ENCODE results near the gene ERI3.

Gene ERI3

DNA sequence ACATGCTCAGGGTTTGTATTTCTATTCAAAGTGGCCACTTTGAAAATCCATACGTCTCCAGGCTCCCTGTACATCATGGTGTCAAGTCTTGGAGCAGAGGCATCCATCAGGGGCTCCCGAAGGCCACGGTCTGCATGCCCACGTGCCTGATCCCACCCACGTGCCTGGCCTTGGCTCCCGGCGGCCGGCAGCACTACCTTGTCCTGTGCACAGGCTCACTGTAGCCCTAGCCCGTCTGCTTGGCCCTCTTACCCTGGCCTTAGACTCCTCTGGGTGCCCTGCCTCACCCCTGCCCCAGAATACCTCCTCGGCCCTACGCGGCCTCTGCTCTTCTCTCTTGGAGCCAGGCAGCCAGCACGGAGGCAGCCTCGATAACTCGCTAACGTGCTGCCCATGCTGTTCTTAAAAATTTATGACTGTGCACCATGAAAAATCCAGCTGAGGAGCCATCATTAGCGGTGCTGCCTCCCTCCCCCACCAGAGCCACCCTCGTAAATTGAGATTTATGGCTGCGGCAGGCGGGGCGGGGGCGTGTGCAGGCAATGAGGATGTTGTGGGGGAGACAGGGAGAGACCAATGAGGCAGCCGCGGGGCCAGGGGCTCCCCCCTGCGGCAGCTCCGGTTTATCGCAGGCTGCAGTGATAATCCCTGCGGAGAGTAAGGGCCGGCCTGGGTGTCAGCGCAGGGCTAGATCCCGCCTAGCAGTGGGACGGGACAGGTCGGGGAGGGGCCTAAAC is 117.2 kb downstream of the ERI3 start:
- no peak overlapping the region for H3K4me2 ChIP-seq (ENCODE audit: low read length)
- no peaks in the 10 kb centered on the region for H3K9me3 ChIP-seq (ENCODE audit: low read length)
- TF ChIP-seq, protein P1, sequence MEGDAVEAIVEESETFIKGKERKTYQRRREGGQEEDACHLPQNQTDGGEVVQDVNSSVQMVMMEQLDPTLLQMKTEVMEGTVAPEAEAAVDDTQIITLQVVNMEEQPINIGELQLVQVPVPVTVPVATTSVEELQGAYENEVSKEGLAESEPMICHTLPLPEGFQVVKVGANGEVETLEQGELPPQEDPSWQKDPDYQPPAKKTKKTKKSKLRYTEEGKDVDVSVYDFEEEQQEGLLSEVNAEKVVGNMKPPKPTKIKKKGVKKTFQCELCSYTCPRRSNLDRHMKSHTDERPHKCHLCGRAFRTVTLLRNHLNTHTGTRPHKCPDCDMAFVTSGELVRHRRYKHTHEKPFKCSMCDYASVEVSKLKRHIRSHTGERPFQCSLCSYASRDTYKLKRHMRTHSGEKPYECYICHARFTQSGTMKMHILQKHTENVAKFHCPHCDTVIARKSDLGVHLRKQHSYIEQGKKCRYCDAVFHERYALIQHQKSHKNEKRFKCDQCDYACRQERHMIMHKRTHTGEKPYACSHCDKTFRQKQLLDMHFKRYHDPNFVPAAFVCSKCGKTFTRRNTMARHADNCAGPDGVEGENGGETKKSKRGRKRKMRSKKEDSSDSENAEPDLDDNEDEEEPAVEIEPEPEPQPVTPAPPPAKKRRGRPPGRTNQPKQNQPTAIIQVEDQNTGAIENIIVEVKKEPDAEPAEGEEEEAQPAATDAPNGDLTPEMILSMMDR (IDR thresholded peaks at IDR 0.05; ENCODE audit: low read length) = peak; percentile 67
- TF ChIP-seq EZH2 (IDR thresholded peaks at IDR 0.05; ENCODE audit: borderline replicate concordance, low read length) = no peak
- H3K79me2 ChIP-seq (ENCODE audit: insufficient read depth, low read length) = no peaks in the 10 kb centered on the region
- no peaks in the 10 kb centered on the region for H3K27me3 ChIP-seq (ENCODE audit: insufficient read depth, low read length)
- no peak overlapping the region for H3K4me3 ChIP-seq (ENCODE audit: low read depth, low read length, poor library complexity, severe bottlenecking)
- H4K20me1 ChIP-seq (ENCODE audit: insufficient read depth, low read length) = no peaks in the 10 kb centered on the region
- H3K4me1 ChIP-seq (ENCODE audit: insufficient read depth, low read length, severe bottlenecking) = no peaks in the 10 kb centered on the region
- no peak overlapping the region for H3K27ac ChIP-seq (ENCODE audit: low read depth, low read length, poor library complexity, severe bottlenecking)
- no peaks in the 10 kb centered on the region for H3F3A ChIP-seq (ENCODE audit: insufficient read depth, low read length)
- H3K9ac ChIP-seq (ENCODE audit: low read length) = no peak overlapping the region
- H2AFZ ChIP-seq (ENCODE audit: low read length) = no peak overlapping the region
- H3K9me2 ChIP-seq (ENCODE audit: low read depth, low read length) = no peaks in the 10 kb centered on the region
- H3K36me3 ChIP-seq (ENCODE audit: insufficient read depth, low read length) = no peaks in the 10 kb centered on the region

DNA sequence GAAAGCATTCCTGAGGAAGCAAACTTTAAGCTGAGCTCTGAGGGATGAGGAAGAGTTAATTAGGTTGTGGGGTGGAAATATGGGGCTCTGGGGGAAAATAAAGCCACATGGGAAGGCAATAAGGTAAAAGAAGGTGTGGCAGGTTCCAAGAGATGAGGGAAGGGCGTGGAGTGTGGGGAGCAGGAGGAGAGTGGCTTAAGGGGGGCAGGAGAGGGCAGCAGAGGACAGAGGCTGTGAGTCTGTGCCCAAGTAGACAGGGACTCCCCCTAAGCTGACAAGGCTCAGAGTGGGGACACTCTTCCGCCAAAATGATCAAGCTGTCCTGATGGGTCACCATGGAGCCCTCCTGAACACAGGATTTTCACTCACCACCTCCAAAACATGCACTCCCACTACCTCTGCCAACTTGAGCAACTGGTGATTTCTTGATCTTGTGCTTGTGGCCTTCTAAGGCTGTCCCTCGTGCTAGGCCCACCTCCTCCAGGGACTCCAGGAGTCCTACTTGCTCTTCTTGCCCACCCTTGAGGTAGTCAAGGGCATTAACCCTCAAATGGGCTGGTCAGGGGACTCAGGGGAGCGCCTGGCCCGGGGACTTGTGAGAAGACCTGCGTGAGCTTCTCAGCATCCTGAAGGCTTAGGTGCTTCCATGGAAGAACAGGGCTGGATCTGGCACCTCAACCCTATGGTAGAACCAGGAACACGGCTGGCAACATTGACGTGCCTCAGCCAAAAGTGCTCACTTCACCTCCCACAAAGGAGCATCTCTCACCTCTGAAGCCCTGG is 118.4 kb downstream of the ERI3 start:
- no peaks in the 10 kb centered on the region for H3F3A ChIP-seq (ENCODE audit: insufficient read depth, low read length)
- H3K4me2 ChIP-seq (ENCODE audit: low read length) = no peak overlapping the region
- peaks cover 4% of the 10 kb centered on the region; the same call in 1 of the 2 replicates for H3K36me3 ChIP-seq (ENCODE audit: insufficient read depth, low read length)
- H3K79me2 ChIP-seq (ENCODE audit: insufficient read depth, low read length) = no peaks in the 10 kb centered on the region
- no peaks in the 10 kb centered on the region for H4K20me1 ChIP-seq (ENCODE audit: insufficient read depth, low read length)
- no peaks in the 10 kb centered on the region for H3K9me2 ChIP-seq (ENCODE audit: low read depth, low read length)
- no peaks in the 10 kb centered on the region for H3K9me3 ChIP-seq (ENCODE audit: low read length)
- no peak overlapping the region for H3K4me3 ChIP-seq (ENCODE audit: low read depth, low read length, poor library complexity, severe bottlenecking)
- no peak for TF ChIP-seq EZH2 (IDR thresholded peaks at IDR 0.05; ENCODE audit: borderline replicate concordance, low read length)
- TF ChIP-seq, protein P1 (IDR thresholded peaks at IDR 0.05; ENCODE audit: low read length) = no peak
- H3K9ac ChIP-seq (ENCODE audit: low read length) = no peak overlapping the region
- H3K4me1 ChIP-seq (ENCODE audit: insufficient read depth, low read length, severe bottlenecking) = no peaks in the 10 kb centered on the region
- no peak overlapping the region for H3K27ac ChIP-seq (ENCODE audit: low read depth, low read length, poor library complexity, severe bottlenecking)
- no peak overlapping the region for H2AFZ ChIP-seq (ENCODE audit: low read length)
- no peaks in the 10 kb centered on the region for H3K27me3 ChIP-seq (ENCODE audit: insufficient read depth, low read length)

GRCh38 chr1:44235808-44236207 is 119.2 kb downstream of the ERI3 start:
- no peak overlapping the region for H3K4me2 ChIP-seq (ENCODE audit: low read length)
- no peaks in the 10 kb centered on the region for H3K79me2 ChIP-seq (ENCODE audit: insufficient read depth, low read length)
- H3F3A ChIP-seq (ENCODE audit: insufficient read depth, low read length) = no peaks in the 10 kb centered on the region
- no peak overlapping the region for H2AFZ ChIP-seq (ENCODE audit: low read length)
- no peaks in the 10 kb centered on the region for H4K20me1 ChIP-seq (ENCODE audit: insufficient read depth, low read length)
- H3K27ac ChIP-seq (ENCODE audit: low read depth, low read length, poor library complexity, severe bottlenecking) = no peak overlapping the region
- no peaks in the 10 kb centered on the region for H3K9me2 ChIP-seq (ENCODE audit: low read depth, low read length)
- no peak for TF ChIP-seq EZH2 (IDR thresholded peaks at IDR 0.05; ENCODE audit: borderline replicate concordance, low read length)
- TF ChIP-seq, protein P1 (IDR thresholded peaks at IDR 0.05; ENCODE audit: low read length) = no peak
- H3K9ac ChIP-seq (ENCODE audit: low read length) = no peak overlapping the region
- H3K27me3 ChIP-seq (ENCODE audit: insufficient read depth, low read length) = no peaks in the 10 kb centered on the region
- no peaks in the 10 kb centered on the region for H3K4me1 ChIP-seq (ENCODE audit: insufficient read depth, low read length, severe bottlenecking)
- H3K4me3 ChIP-seq (ENCODE audit: low read depth, low read length, poor library complexity, severe bottlenecking) = no peak overlapping the region
- H3K9me3 ChIP-seq (ENCODE audit: low read length) = no peaks in the 10 kb centered on the region
- H3K36me3 ChIP-seq (ENCODE audit: insufficient read depth, low read length) = peaks cover 5% of the 10 kb centered on the region; the same call in 1 of the 2 replicates
